ENCODE data around the gene ARHGAP35. TPM values are rescaled to one million over a fixed set of nuclear protein-coding genes. Genes with fewer than 3 reads are reported as not detected.

The ARHGAP35 gene
- total RNA-seq, 1 experiment from 2014 or later: 52.1 TPM

DNA sequence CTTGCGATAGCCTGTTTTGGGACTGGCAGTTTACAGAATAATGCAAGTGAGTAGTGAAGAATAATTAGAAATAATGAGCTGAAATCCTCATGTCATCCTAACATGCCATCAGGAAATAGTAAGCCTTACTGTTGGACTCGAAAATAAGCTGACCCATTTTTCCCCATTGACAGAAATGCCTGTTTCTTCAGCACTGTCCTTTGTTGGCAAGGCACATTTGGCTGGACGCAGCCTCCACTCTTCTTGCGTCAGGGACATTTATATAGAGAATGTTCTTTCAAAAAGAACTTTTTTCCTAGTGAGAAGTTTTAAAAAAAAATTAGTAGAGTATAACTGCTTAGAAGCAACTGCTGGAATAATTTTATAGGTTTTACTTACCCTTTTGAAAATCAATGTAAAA, 47.1 kb downstream of the ARHGAP35 start:
- POLR2A ChIA-PET: interaction anchor here (0.6 to 3.0 kb wide), 6 partner anchors 11 to 45 kb away, joined by 3 to 16 read pairs (median 3); no protein-coding TSS in a partner anchor
- BruUV-seq (replicated peaks): no TSS peak
- Mint-ChIP-seq H3K9me3 (ENCODE audit: unreplicated experiment) (no peaks in the 10 kb centered on the region), H3K27me3 (ENCODE audit: insufficient read depth, unreplicated experiment) (no peaks in the 10 kb centered on the region), H3K4me3 (ENCODE audit: unreplicated experiment) (no peak overlapping the region), H3K4me1 (ENCODE audit: insufficient read depth, unreplicated experiment) (peaks cover 30% of the 10 kb centered on the region), H3K36me3 (ENCODE audit: insufficient read depth, unreplicated experiment) (peaks cover 20% of the 10 kb centered on the region), H3K27ac (ENCODE audit: low read depth, unreplicated experiment) (no peak overlapping the region)
- CTCF ChIA-PET: interaction anchor here (0.6 to 1.8 kb wide), 9 partner anchors 8 to 105 kb away, joined by 3 to 7 read pairs (median 3); no protein-coding TSS in a partner anchor
- intact Hi-C loops (cut with micrococcal nuclease): no loop called here
- DNase-seq (ENCODE audit: unreplicated experiment): no peak
- TF ChIP-seq, protein P1, sequence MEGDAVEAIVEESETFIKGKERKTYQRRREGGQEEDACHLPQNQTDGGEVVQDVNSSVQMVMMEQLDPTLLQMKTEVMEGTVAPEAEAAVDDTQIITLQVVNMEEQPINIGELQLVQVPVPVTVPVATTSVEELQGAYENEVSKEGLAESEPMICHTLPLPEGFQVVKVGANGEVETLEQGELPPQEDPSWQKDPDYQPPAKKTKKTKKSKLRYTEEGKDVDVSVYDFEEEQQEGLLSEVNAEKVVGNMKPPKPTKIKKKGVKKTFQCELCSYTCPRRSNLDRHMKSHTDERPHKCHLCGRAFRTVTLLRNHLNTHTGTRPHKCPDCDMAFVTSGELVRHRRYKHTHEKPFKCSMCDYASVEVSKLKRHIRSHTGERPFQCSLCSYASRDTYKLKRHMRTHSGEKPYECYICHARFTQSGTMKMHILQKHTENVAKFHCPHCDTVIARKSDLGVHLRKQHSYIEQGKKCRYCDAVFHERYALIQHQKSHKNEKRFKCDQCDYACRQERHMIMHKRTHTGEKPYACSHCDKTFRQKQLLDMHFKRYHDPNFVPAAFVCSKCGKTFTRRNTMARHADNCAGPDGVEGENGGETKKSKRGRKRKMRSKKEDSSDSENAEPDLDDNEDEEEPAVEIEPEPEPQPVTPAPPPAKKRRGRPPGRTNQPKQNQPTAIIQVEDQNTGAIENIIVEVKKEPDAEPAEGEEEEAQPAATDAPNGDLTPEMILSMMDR (IDR thresholded peaks at IDR 0.05; ENCODE audit: unreplicated experiment): no peak

DNA sequence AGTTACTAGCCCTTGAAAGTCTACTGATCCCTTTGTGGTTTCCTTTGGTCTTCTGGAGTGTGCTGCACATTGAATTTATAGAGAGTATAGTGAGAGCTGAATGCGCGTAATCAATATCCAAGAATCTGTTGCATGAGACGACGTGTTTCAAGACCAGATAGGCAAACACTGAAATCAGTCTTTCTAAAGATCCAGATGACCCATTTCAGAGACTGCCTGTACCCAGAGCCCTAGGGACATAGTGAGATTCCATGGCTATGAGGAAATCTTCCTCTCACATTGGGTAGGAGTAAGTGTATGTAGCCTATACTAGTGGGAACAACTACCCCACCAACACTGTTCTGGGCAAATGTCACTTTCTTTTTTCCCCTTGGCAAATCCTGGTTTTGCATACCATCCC, 48.6 kb downstream of the ARHGAP35 start:
- BruUV-seq (replicated peaks): no TSS peak
- H3K27ac Mint-ChIP-seq (ENCODE audit: low read depth, unreplicated experiment): no peak overlapping the region
- intact Hi-C loops (cut with micrococcal nuclease): no loop called here
- TF ChIP-seq, protein P1 (IDR thresholded peaks at IDR 0.05; ENCODE audit: unreplicated experiment): no peak
- H3K27me3 Mint-ChIP-seq (ENCODE audit: insufficient read depth, unreplicated experiment): no peaks in the 10 kb centered on the region
- peaks cover 25% of the 10 kb centered on the region for H3K4me1 Mint-ChIP-seq (ENCODE audit: insufficient read depth, unreplicated experiment)
- H3K9me3 Mint-ChIP-seq (ENCODE audit: unreplicated experiment): no peaks in the 10 kb centered on the region
- no peak for DNase-seq (ENCODE audit: unreplicated experiment)
- CTCF ChIA-PET: interaction anchor here (1.2 kb wide), 1 partner anchor 104 kb away, joined by 3 read pairs; no protein-coding TSS in a partner anchor
- H3K4me3 Mint-ChIP-seq (ENCODE audit: unreplicated experiment): no peak overlapping the region
- H3K36me3 Mint-ChIP-seq (ENCODE audit: insufficient read depth, unreplicated experiment): peaks cover 19% of the 10 kb centered on the region
- POLR2A ChIA-PET: interaction anchor here (0.8 to 3.0 kb wide), 2 partner anchors 13 to 16 kb away, joined by 3 to 16 read pairs; no protein-coding TSS in a partner anchor

Other genes starting within 250 kb of the ARHGAP35 start
- not detected in 2 replicates for gene PTGIR, start 235.9 kb upstream of the ARHGAP35 start, total RNA-seq (2022)
- not detected in 2 replicates for gene GNG8, start 224.8 kb upstream of the ARHGAP35 start, total RNA-seq (2022)
- gene DACT3, start 199.8 kb upstream of the ARHGAP35 start, total RNA-seq (2022): 0.09 TPM in 1 of 2 replicates, not detected in the other
- gene PRKD2, start 143.9 kb upstream of the ARHGAP35 start, total RNA-seq (2022): 30.4 and 35.9 TPM in 2 replicates
- 21.2 and 23.9 TPM in 2 replicates for gene FKRP, start 114.9 kb upstream of the ARHGAP35 start, total RNA-seq (2022)
- gene STRN4, start 114.5 kb upstream of the ARHGAP35 start, total RNA-seq (2022): 90.1 and 92.3 TPM in 2 replicates
- gene SLC1A5, start 72.4 kb upstream of the ARHGAP35 start, total RNA-seq (2022): 372 and 417 TPM in 2 replicates
- gene AP2S1, start 10.2 kb upstream of the ARHGAP35 start, total RNA-seq (2022): 237 and 252 TPM in 2 replicates
- 0.44 and 0.68 TPM in 2 replicates for gene NPAS1, start 158.8 kb downstream of the ARHGAP35 start, total RNA-seq (2022)
- 15.3 and 22.0 TPM in 2 replicates for gene TMEM160, start 187.6 kb downstream of the ARHGAP35 start, total RNA-seq (2022)